ENCODE results near the gene PPP3CA. TPM values are rescaled to one million over a fixed set of nuclear protein-coding genes. Genes with fewer than 3 reads are reported as not detected.

PPP3CA gene
- polyA plus RNA-seq, 1 donor from 2014 or later: 18.0 TPM

- Mint-ChIP-seq H3K9me3 (no peaks in the 10 kb centered on the region), H3K4me1 (peaks cover 14 to 46% (median 24%) of the 10 kb centered on the region in 3 donors), H3K36me3 (peaks cover 4% of the 10 kb centered on the region), H3K27ac (peak overlapping the region in 1 of 3 donors; percentile 41), H3K27me3 (no peaks in the 10 kb centered on the region), H3K4me3 (peak overlapping the region in 1 of 4 donors; percentile 52)
Observed at GRCh38 chr4:101162990-101163380, 184.3 kb downstream of the PPP3CA start.

- no peak overlapping the region for H3K27ac Mint-ChIP-seq
- H3K36me3 Mint-ChIP-seq: peaks cover 4% of the 10 kb centered on the region
- no peaks in the 10 kb centered on the region for H3K27me3 Mint-ChIP-seq
- H3K4me3 Mint-ChIP-seq: no peak overlapping the region
- H3K9me3 Mint-ChIP-seq: no peaks in the 10 kb centered on the region
- peaks cover 16 to 51% (median 36%) of the 10 kb centered on the region in 3 donors for H3K4me1 Mint-ChIP-seq
Observed at GRCh38 chr4:101160792-101161592, 186.3 kb downstream of the PPP3CA start.

- H3K4me1 Mint-ChIP-seq: peaks cover 29 to 56% (median 47%) of the 10 kb centered on the region in 3 donors
Observed at GRCh38 chr4:101158507-101158906, 188.8 kb downstream of the PPP3CA start.

GRCh38 chr4:101158134-101158482 is 189.2 kb downstream of the PPP3CA start:
- Mint-ChIP-seq H3K27ac (peak overlapping the region in 1 of 3 donors; percentile 26), H3K4me1 (peaks cover 33 to 55% (median 46%) of the 10 kb centered on the region in 3 donors)

More at GRCh38 chr4:101158507-101158906, 188.8 kb downstream of the PPP3CA start:
- no peak overlapping the region for H3K4me3 Mint-ChIP-seq
- no peaks in the 10 kb centered on the region for H3K27me3 Mint-ChIP-seq
- H3K27ac Mint-ChIP-seq: peak overlapping the region in 1 of 3 donors; percentile 26
- no peaks in the 10 kb centered on the region for H3K9me3 Mint-ChIP-seq
- H3K36me3 Mint-ChIP-seq: peaks cover 4% of the 10 kb centered on the region

GRCh38 chr4:101157415-101158133 is 189.8 kb downstream of the PPP3CA start:
- Mint-ChIP-seq H3K4me1 (peaks cover 36 to 56% (median 46%) of the 10 kb centered on the region in 3 donors), H3K4me3 (no peak overlapping the region), H3K9me3 (no peaks in the 10 kb centered on the region), H3K27ac (peak overlapping the region in 1 of 3 donors; percentile 67), H3K27me3 (no peaks in the 10 kb centered on the region), H3K36me3 (peaks cover 4% of the 10 kb centered on the region)

More at GRCh38 chr4:101158134-101158482, 189.2 kb downstream of the PPP3CA start:
- peaks cover 4% of the 10 kb centered on the region for H3K36me3 Mint-ChIP-seq
- no peak overlapping the region for H3K4me3 Mint-ChIP-seq
- H3K9me3 Mint-ChIP-seq: no peaks in the 10 kb centered on the region
- H3K27me3 Mint-ChIP-seq: no peaks in the 10 kb centered on the region

GRCh38 chr4:101156619-101157310 is 190.6 kb downstream of the PPP3CA start:
- Mint-ChIP-seq H3K36me3 (peaks cover 2% of the 10 kb centered on the region), H3K4me1 (peaks cover 35 to 59% (median 47%) of the 10 kb centered on the region in 3 donors), H3K9me3 (no peaks in the 10 kb centered on the region), H3K27me3 (no peaks in the 10 kb centered on the region), H3K27ac (peak overlapping the region in 1 of 3 donors; percentile 67), H3K4me3 (peak overlapping the region in 1 of 4 donors; percentile 56)

GRCh38 chr4:101155945-101156344 is 191.4 kb downstream of the PPP3CA start:
- Mint-ChIP-seq H3K4me1 (peaks cover 35 to 53% (median 47%) of the 10 kb centered on the region in 3 donors), H3K4me3 (peak overlapping the region in 1 of 4 donors; percentile 56), H3K27me3 (no peaks in the 10 kb centered on the region), H3K36me3 (peaks cover 2% of the 10 kb centered on the region), H3K9me3 (no peaks in the 10 kb centered on the region), H3K27ac (peak overlapping the region in 1 of 3 donors; percentile 1)

GRCh38 chr4:101155368-101155767 is 192.0 kb downstream of the PPP3CA start:
- Mint-ChIP-seq H3K4me3 (peak overlapping the region in 1 of 4 donors; percentile 75), H3K27ac (no peak overlapping the region), H3K27me3 (no peaks in the 10 kb centered on the region), H3K36me3 (peaks cover 2% of the 10 kb centered on the region), H3K4me1 (peaks cover 34 to 56% (median 48%) of the 10 kb centered on the region in 3 donors), H3K9me3 (no peaks in the 10 kb centered on the region)

- H3K4me1 Mint-ChIP-seq: peaks cover 34 to 54% (median 50%) of the 10 kb centered on the region in 3 donors
Observed at GRCh38 chr4:101153653-101154052, 193.7 kb downstream of the PPP3CA start.

GRCh38 chr4:101152521-101152920 is 194.8 kb downstream of the PPP3CA start:
- Mint-ChIP-seq H3K27ac (no peak overlapping the region), H3K4me1 (peaks cover 28 to 46% (median 45%) of the 10 kb centered on the region in 3 donors), H3K36me3 (no peaks in the 10 kb centered on the region), H3K9me3 (no peaks in the 10 kb centered on the region), H3K27me3 (no peaks in the 10 kb centered on the region), H3K4me3 (no peak overlapping the region)

More at GRCh38 chr4:101153653-101154052, 193.7 kb downstream of the PPP3CA start:
- Mint-ChIP-seq H3K9me3 (no peaks in the 10 kb centered on the region), H3K36me3 (peaks cover 2% of the 10 kb centered on the region), H3K27me3 (no peaks in the 10 kb centered on the region), H3K27ac (no peak overlapping the region), H3K4me3 (no peak overlapping the region)

- Mint-ChIP-seq H3K36me3 (no peaks in the 10 kb centered on the region), H3K27me3 (no peaks in the 10 kb centered on the region), H3K4me1 (peaks cover 21 to 39% (median 31%) of the 10 kb centered on the region in 3 donors), H3K4me3 (no peak overlapping the region), H3K27ac (no peak overlapping the region), H3K9me3 (peaks cover 0 to 4% (median 0%) of the 10 kb centered on the region in 3 donors)
Observed at GRCh38 chr4:101148551-101148950, 198.8 kb downstream of the PPP3CA start.

GRCh38 chr4:101147283-101147682 is 200.0 kb downstream of the PPP3CA start:
- H3K27me3 Mint-ChIP-seq: no peaks in the 10 kb centered on the region
- no peak overlapping the region for H3K4me3 Mint-ChIP-seq
- H3K27ac Mint-ChIP-seq: no peak overlapping the region
- H3K9me3 Mint-ChIP-seq: peaks cover 0 to 4% (median 0%) of the 10 kb centered on the region in 3 donors
- no peaks in the 10 kb centered on the region for H3K36me3 Mint-ChIP-seq
- peaks cover 22 to 37% (median 34%) of the 10 kb centered on the region in 3 donors for H3K4me1 Mint-ChIP-seq

- peaks cover 0 to 4% (median 0%) of the 10 kb centered on the region in 3 donors for H3K9me3 Mint-ChIP-seq
- peaks cover 34 to 46% (median 39%) of the 10 kb centered on the region in 3 donors for H3K4me1 Mint-ChIP-seq
- no peaks in the 10 kb centered on the region for H3K27me3 Mint-ChIP-seq
- no peak overlapping the region for H3K4me3 Mint-ChIP-seq
- H3K36me3 Mint-ChIP-seq: no peaks in the 10 kb centered on the region
- no peak overlapping the region for H3K27ac Mint-ChIP-seq
Observed at GRCh38 chr4:101145021-101145420, 202.3 kb downstream of the PPP3CA start.

GRCh38 chr4:101142259-101142658 is 205.1 kb downstream of the PPP3CA start:
- Mint-ChIP-seq H3K4me3 (peak overlapping the region in 1 of 4 donors; percentile 53), H3K27ac (peak overlapping the region in 1 of 3 donors; percentile 29), H3K9me3 (peaks cover 0 to 4% (median 0%) of the 10 kb centered on the region in 3 donors), H3K27me3 (no peaks in the 10 kb centered on the region), H3K4me1 (peaks cover 37 to 54% (median 44%) of the 10 kb centered on the region in 3 donors), H3K36me3 (no peaks in the 10 kb centered on the region)

Data from IgD-negative memory B cell (primary cell).